ENCODE results near the gene PAFAH1B1.

DNA sequence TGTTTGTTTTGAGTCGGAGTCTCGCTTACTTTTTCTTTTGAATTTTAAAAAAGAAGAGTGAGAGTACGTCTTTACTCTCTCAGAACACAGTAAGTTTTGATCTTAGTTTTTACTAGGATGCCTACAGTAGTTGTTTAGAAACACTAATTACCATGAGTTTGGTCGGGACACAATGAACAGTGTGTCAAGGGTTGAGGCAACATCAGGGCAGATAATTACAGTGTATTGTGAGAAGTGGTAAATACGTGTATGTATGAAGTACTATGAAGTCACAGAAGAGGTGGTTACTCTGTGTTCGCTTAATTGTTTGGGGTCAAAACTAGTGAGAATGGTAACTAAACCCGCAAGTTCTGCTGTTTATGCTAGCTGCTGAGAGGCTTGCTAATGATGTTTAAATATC is 18.2 kb downstream of the PAFAH1B1 start:
- TF ChIP-seq EZH2 (IDR thresholded peaks at IDR 0.05; ENCODE audit: borderline replicate concordance, low read depth, low read length, severe bottlenecking) (no peak), POLR2A (IDR thresholded peaks at IDR 0.05; ENCODE audit: low read depth, low read length) (no peak), JUN (IDR thresholded peaks at IDR 0.05; ENCODE audit: borderline replicate concordance, insufficient read depth, insufficient read length, low read depth) (no peak), FOS (IDR thresholded peaks at IDR 0.05; ENCODE audit: borderline replicate concordance, insufficient read depth, low read length) (no peak), POLR2AphosphoS5 (IDR thresholded peaks at IDR 0.05; ENCODE audit: insufficient read depth, low read depth, low read length) (no peak)
- TF ChIP-seq, protein P1, sequence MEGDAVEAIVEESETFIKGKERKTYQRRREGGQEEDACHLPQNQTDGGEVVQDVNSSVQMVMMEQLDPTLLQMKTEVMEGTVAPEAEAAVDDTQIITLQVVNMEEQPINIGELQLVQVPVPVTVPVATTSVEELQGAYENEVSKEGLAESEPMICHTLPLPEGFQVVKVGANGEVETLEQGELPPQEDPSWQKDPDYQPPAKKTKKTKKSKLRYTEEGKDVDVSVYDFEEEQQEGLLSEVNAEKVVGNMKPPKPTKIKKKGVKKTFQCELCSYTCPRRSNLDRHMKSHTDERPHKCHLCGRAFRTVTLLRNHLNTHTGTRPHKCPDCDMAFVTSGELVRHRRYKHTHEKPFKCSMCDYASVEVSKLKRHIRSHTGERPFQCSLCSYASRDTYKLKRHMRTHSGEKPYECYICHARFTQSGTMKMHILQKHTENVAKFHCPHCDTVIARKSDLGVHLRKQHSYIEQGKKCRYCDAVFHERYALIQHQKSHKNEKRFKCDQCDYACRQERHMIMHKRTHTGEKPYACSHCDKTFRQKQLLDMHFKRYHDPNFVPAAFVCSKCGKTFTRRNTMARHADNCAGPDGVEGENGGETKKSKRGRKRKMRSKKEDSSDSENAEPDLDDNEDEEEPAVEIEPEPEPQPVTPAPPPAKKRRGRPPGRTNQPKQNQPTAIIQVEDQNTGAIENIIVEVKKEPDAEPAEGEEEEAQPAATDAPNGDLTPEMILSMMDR (IDR thresholded peaks at IDR 0.05; ENCODE audit: extremely low read depth in 1 of 2, insufficient read depth in 1 of 2, low read depth in 1 of 2, low read length in 2 of 2): no peak
- TF ChIP-seq, protein P2, sequence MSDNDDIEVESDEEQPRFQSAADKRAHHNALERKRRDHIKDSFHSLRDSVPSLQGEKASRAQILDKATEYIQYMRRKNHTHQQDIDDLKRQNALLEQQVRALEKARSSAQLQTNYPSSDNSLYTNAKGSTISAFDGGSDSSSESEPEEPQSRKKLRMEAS (IDR thresholded peaks at IDR 0.05; ENCODE audit: insufficient read depth, insufficient read length): no peak
